ENCODE data around the gene TRAPPC12.
"Not testable (repeated sequence)": the region's sequence is repeated elsewhere in the genome, so short reads cannot be mapped to it uniquely, and the experiment has no call there.

Gene TRAPPC12

GRCh38 chr2:3369340-3370181, 9.9 kb upstream of the TRAPPC12 start:
- DNase-seq (ENCODE audit: low spot score) = not testable (repeated sequence)

GRCh38 chr2:3376821-3377220, 2.7 kb upstream of the TRAPPC12 start:
- DNase-seq (ENCODE audit: low spot score) = no peak

- peak; percentile 56 for DNase-seq (ENCODE audit: low spot score)
Observed at GRCh38 chr2:3377279-3377611, 2.2 kb upstream of the TRAPPC12 start.

GRCh38 chr2:3377612-3378432, 1.7 kb upstream of the TRAPPC12 start, which contains the start of gene EIPR1:
Gene EIPR1, minus strand, starts transcription at chr2:3377818. Its CDS starts 129 bp downstream, at chr2:3377689.
- DNase-seq (ENCODE audit: low spot score) = peak; percentile 98

GRCh38 chr2:3379339-3379646, 201 bp upstream of the TRAPPC12 start:
- no peak for DNase-seq (ENCODE audit: low spot score)

- no peak for DNase-seq (ENCODE audit: low spot score)
Observed at GRCh38 chr2:3386448-3386958, 7.0 kb downstream of the TRAPPC12 start.

GRCh38 chr2:3387011-3387410, 7.5 kb downstream of the TRAPPC12 start:
- no peak for DNase-seq (ENCODE audit: low spot score)

- DNase-seq (ENCODE audit: low spot score) = no peak
Observed at GRCh38 chr2:3387644-3388411, 8.3 kb downstream of the TRAPPC12 start.

- no peak for DNase-seq (ENCODE audit: low spot score)
Observed at GRCh38 chr2:3388412-3388738, 8.9 kb downstream of the TRAPPC12 start.

GRCh38 chr2:3389193-3389592, 9.7 kb downstream of the TRAPPC12 start:
- DNase-seq (ENCODE audit: low spot score) = no peak

- DNase-seq (ENCODE audit: low spot score) = no peak
Observed at GRCh38 chr2:3390041-3390440, 10.5 kb downstream of the TRAPPC12 start.

- no peak for DNase-seq (ENCODE audit: low spot score)
Observed at GRCh38 chr2:3392216-3392615, 12.7 kb downstream of the TRAPPC12 start.

GRCh38 chr2:3396920-3397559, 17.5 kb downstream of the TRAPPC12 start:
- no peak for DNase-seq (ENCODE audit: low spot score)

- DNase-seq (ENCODE audit: low spot score) = no peak
Observed at GRCh38 chr2:3398857-3399256, 19.4 kb downstream of the TRAPPC12 start.

GRCh38 chr2:3399381-3399780, 19.9 kb downstream of the TRAPPC12 start:
- no peak for DNase-seq (ENCODE audit: low spot score)

- no peak for DNase-seq (ENCODE audit: low spot score)
Observed at GRCh38 chr2:3399829-3400228, 20.3 kb downstream of the TRAPPC12 start.

GRCh38 chr2:3403587-3404334, 24.3 kb downstream of the TRAPPC12 start:
- no peak for DNase-seq (ENCODE audit: low spot score)

GRCh38 chr2:3404349-3404894, 24.9 kb downstream of the TRAPPC12 start:
- DNase-seq (ENCODE audit: low spot score) = no peak

GRCh38 chr2:3405307-3405706, 25.8 kb downstream of the TRAPPC12 start:
- no peak for DNase-seq (ENCODE audit: low spot score)

GRCh38 chr2:3405876-3406275, 26.4 kb downstream of the TRAPPC12 start:
- no peak for DNase-seq (ENCODE audit: low spot score)

- no peak for DNase-seq (ENCODE audit: low spot score)
Observed at GRCh38 chr2:3406501-3406900, 27.0 kb downstream of the TRAPPC12 start.
